K562 (cell line): Measurements from ENCODE around the gene RREB1. TPM values are rescaled to one million over a fixed set of nuclear protein-coding genes. Genes with fewer than 3 reads are reported as not detected.

Experiments used
- ATAC-seq: fragments of 200-7000 bp; cut with Tn5 transposase; 3 replicates; pipeline ENCODE4 v1.9.1; 2020; ENCODE audit warnings: moderate library complexity
- BruUV-seq: library from RNA; stranded (reverse); fragments of 400-500 nt; replicated peaks from 2 replicates; lab custom pipeline; 2021; lab: Mats Ljungman, UMichigan
- CTCF ChIA-PET: fragments of 300-600 bp; formaldehyde crosslinking; extraction: SDS; loops from one replicate; lab custom pipeline; 2021; ENCODE audit warnings: low intra/inter-chr PET ratio; lab: Yijun Ruan, JAX
- POLR2A ChIA-PET: fragments of 300-600, 350-650 bp; sonication (Branson Sonifier 250); formaldehyde crosslinking; extraction: SDS; loops from one replicate; lab custom pipeline; 2021; ENCODE audit warnings: antibody characterized with exemption, inconsistent platforms; lab: Yijun Ruan, JAX
- DNase-seq, 4 experiments: peaks; one replicate each; pipeline versions ENCODE4 v3.0.0 to v3.0.0-alpha.2; 2011 to 2018; ENCODE audit warnings: low spot score in 3 of 4, mixed read lengths in 3 of 4; ENCODE audit errors: extremely low read depth in 1 of 4
- FAIRE-seq: peaks from 2 replicates; lab custom pipeline; 2011; peaks lifted over from hg19 to GRCh38; lab: Jason Lieb, UNC
- H2AFZ ChIP-seq: 2 replicates; pipeline ENCODE4 v1.6.0; 2011; ENCODE audit warnings: low read depth, low read length, control low read depth, inconsistent platforms
- H3K27ac ChIP-seq: fragments of 200-600 bp; 3 replicates; pipeline ENCODE4 v1.8.0; 2011; ENCODE audit warnings: low read depth, mild to moderate bottlenecking, control low read depth, inconsistent platforms, low read length, moderate library complexity, mixed read lengths; ENCODE audit errors: extremely low read depth
- H3K27me3 ChIP-seq, 2 experiments: fragments of 300-600 bp in 1 of 2; 2 replicates in 1 of 2; 3 replicates in 1 of 2; pipeline versions ENCODE4 v1.6.0 to v1.8.0; 2011; ENCODE audit warnings: inconsistent platforms in 2 of 2, low read length in 2 of 2, mild to moderate bottlenecking in 1 of 2, mixed read lengths in 1 of 2, moderate library complexity in 1 of 2; ENCODE audit not compliant: control insufficient read depth in 2 of 2, insufficient read depth in 2 of 2
- H3K36me3 ChIP-seq: fragments of 300-600 bp; 3 replicates; pipeline ENCODE4 v1.8.0; 2011; ENCODE audit warnings: mild to moderate bottlenecking, low read length, inconsistent platforms; ENCODE audit not compliant: control insufficient read depth, insufficient read depth
- H3K4me1 ChIP-seq, 2 experiments: fragments of 200-600 bp in 1 of 2; replicated peaks in 1 of 2; 2 replicates in 1 of 2; 3 replicates in 1 of 2; pipeline versions ENCODE4 v1.5.1 to v1.8.0; 2011; ENCODE audit warnings: inconsistent platforms in 2 of 2, low read length in 2 of 2, mild to moderate bottlenecking in 1 of 2, mixed read lengths in 1 of 2, moderate library complexity in 1 of 2; ENCODE audit not compliant: control insufficient read depth in 2 of 2, insufficient read depth in 2 of 2
- H3K4me2 ChIP-seq: 2 replicates; pipeline ENCODE4 v1.6.1; 2011; ENCODE audit warnings: low read length, control low read depth, inconsistent platforms, mixed read lengths; ENCODE audit not compliant: insufficient read depth
- H3K4me3 ChIP-seq: fragments of 200-600 bp; sonication (generic), shearing (Covaris generic); 2 replicates; pipeline ENCODE4 v1.5.1; 2016; ENCODE audit warnings: control low read depth, inconsistent platforms
- H3K79me2 ChIP-seq: fragments of 200-600 bp; 3 replicates; pipeline ENCODE4 v1.8.0; 2011; ENCODE audit warnings: low read length, inconsistent platforms; ENCODE audit not compliant: control insufficient read depth, insufficient read depth
- H3K9ac ChIP-seq, 2 experiments: 2 replicates each; pipeline versions ENCODE4 v1.6.0 to v1.6.1; 2011; ENCODE audit warnings: low read depth in 2 of 2, low read length in 2 of 2, control low read depth in 1 of 2, inconsistent platforms in 1 of 2, mild to moderate bottlenecking in 1 of 2, mixed read lengths in 1 of 2; ENCODE audit not compliant: insufficient read depth in 1 of 2
- H3K9me1 ChIP-seq: one replicate; pipeline ENCODE4 v1.6.0; 2011; ENCODE audit warnings: inconsistent platforms, mild to moderate bottlenecking, low read length, moderate library complexity; ENCODE audit not compliant: control insufficient read depth, insufficient read depth
- H3K9me3 ChIP-seq: replicated peaks from 2 replicates; pipeline ENCODE4 v1.5.1; 2011; ENCODE audit warnings: low read depth, low read length, inconsistent platforms; ENCODE audit not compliant: control insufficient read depth, insufficient read depth
- H4K20me1 ChIP-seq: replicated peaks from 2 replicates; pipeline ENCODE4 v1.6.1; 2011; ENCODE audit warnings: low read length, inconsistent platforms, mixed read lengths; ENCODE audit not compliant: control insufficient read depth, insufficient read depth
- CTBP1 ChIP-seq: fragments of 450-650 bp; IDR thresholded peaks from 2 replicates; pipeline ENCODE4 v1.6.1; 2016; ENCODE audit warnings: borderline replicate concordance
- GATA2 ChIP-seq: sonication (generic); formaldehyde crosslinking; IDR thresholded peaks from 2 replicates; pipeline ENCODE4 v1.4.0; 2020; ENCODE audit warnings: mild to moderate bottlenecking, missing genetic modification reagents
- GATAD2B ChIP-seq: fragments of 450-650 bp; IDR thresholded peaks from 2 replicates; pipeline ENCODE4 v1.6.1; 2017; ENCODE audit warnings: mild to moderate bottlenecking, borderline replicate concordance
- HNRNPLL ChIP-seq: fragments of 200-400 bp; formaldehyde crosslinking; IDR thresholded peaks from 2 replicates; pipeline ENCODE4 v1.6.1; 2017; ENCODE audit warnings: low read length, low read depth, mild to moderate bottlenecking; ENCODE audit not compliant: poor library complexity, severe bottlenecking
- KAT8 ChIP-seq: fragments of 450-650 bp; IDR thresholded peaks from 2 replicates; pipeline ENCODE4 v1.6.1; 2016; ENCODE audit warnings: low read depth, mild to moderate bottlenecking
- NR2C1 ChIP-seq, 2 experiments: fragments of 450-650 bp; IDR thresholded peaks; 2 replicates each; pipeline ENCODE4 v1.6.1; 2017; ENCODE audit warnings: mild to moderate bottlenecking in 2 of 2, antibody characterized with exemption in 1 of 2, inconsistent platforms in 1 of 2, missing compliant biosample characterization in 1 of 2, missing genetic modification characterization in 1 of 2
- NRF1 ChIP-seq, 2 experiments: fragments of 450-650 bp; IDR thresholded peaks in 1 of 2; conservative IDR thresholded peaks in 1 of 2; 2 replicates each; pipeline ENCODE4 v1.6.1; 2014; ENCODE audit warnings: mild to moderate bottlenecking in 2 of 2
- PHF21A ChIP-seq: fragments of 450-650 bp; IDR thresholded peaks from 2 replicates; pipeline ENCODE4 v1.6.1; 2017; ENCODE audit warnings: low read depth, borderline replicate concordance
- POLR2B ChIP-seq: fragments of 450-650 bp; IDR thresholded peaks from 2 replicates; pipeline ENCODE4 v1.6.1; 2018; ENCODE audit warnings: low read depth; ENCODE audit not compliant: partially characterized antibody
- PYGO2 ChIP-seq: fragments of 450-650 bp; IDR thresholded peaks from 2 replicates; pipeline ENCODE4 v1.6.1; 2016; ENCODE audit warnings: mild to moderate bottlenecking, missing genetic modification characterization, moderate library complexity, missing compliant biosample characterization
- RAD21 ChIP-seq, 2 experiments: fragments of 250-450 bp in 1 of 2; fragments of 450-650 bp in 1 of 2; sonication (Bioruptor Pico) in 1 of 2; formaldehyde crosslinking in 1 of 2; IDR thresholded peaks in 1 of 2; conservative IDR thresholded peaks in 1 of 2; 2 replicates each; pipeline versions ENCODE4 v1.4.0 to v1.8.0; 2020 to 2022; ENCODE audit warnings: mild to moderate bottlenecking in 2 of 2, moderate library complexity in 1 of 2
- RHOXF2B ChIP-seq: fragments of 250-450 bp; sonication (Bioruptor Pico); conservative IDR thresholded peaks from 2 replicates; pipeline ENCODE4 v1.5.1; 2021
- SIN3B ChIP-seq: fragments of 450-650 bp; IDR thresholded peaks from 2 replicates; pipeline ENCODE4 v1.6.1; 2017; ENCODE audit warnings: low read depth, mild to moderate bottlenecking, moderate library complexity
- TAF9B ChIP-seq: fragments of 450-650 bp; IDR thresholded peaks from 2 replicates; pipeline ENCODE4 v1.6.1; 2018; ENCODE audit warnings: mild to moderate bottlenecking; ENCODE audit not compliant: partially characterized antibody
- TBL1XR1 ChIP-seq, 2 experiments: IDR thresholded peaks; 2 replicates each; pipeline ENCODE4 v1.6.1; 2012; ENCODE audit warnings: improper control_type of control experiment in 2 of 2, low read length in 2 of 2, mild to moderate bottlenecking in 1 of 2
- ZBED1 ChIP-seq: IDR thresholded peaks from 2 replicates; pipeline ENCODE4 v1.6.1; 2014
- ZNF324 ChIP-seq: fragments of 250-450 bp; sonication (Bioruptor Pico); IDR thresholded peaks from 2 replicates; pipeline ENCODE4 v1.4.0; 2020; ENCODE audit warnings: mild to moderate bottlenecking
- ZNF584 ChIP-seq: fragments of 200-800 bp; sonication (Bioruptor generic); IDR thresholded peaks from 2 replicates; pipeline ENCODE4 v1.6.1; 2016; ENCODE audit warnings: low read depth, mild to moderate bottlenecking, missing genetic modification characterization, missing compliant biosample characterization
- WGBS: fragments of 100-300 bp; shearing (Covaris generic); methylation state at CpG from one replicate; pipeline ENCODE4 v1.1.6; 2016; ENCODE audit warnings: low coverage, mixed read lengths; ENCODE audit not compliant: insufficient coverage; ENCODE audit errors: missing lambda C conversion rate; 5-methylcytosine and 5-hydroxymethylcytosine counted together
- in situ Hi-C: fragments of 300-500 bp; cut with MboI; formaldehyde crosslinking; loops from 4 replicates; pipeline ENCODE4 v1.15.0; 2018; ENCODE audit warnings: inconsistent platforms, mixed read lengths
- intact Hi-C: fragments of 100-400 bp; cut with micrococcal nuclease; formaldehyde crosslinking; loops from 2 replicates; pipeline ENCODE4 v1.14.2; 2022
- polyA plus RNA-seq, 8 experiments: library from polyadenylated mRNA; depleted of rRNA in 4 of 8; stranded (reverse) in 5 of 8; unstranded in 3 of 8; fragments of >200 nt; fragmentation: Nextera tagmentation in 2 of 8; fragmentation: Illumina TruSeq in 1 of 8; extraction: Ambion mirVana in 2 of 8; extraction: Trizol in 1 of 8; gene quantifications; 2 replicates each; pipeline versions ENCODE4 v1.2.1 to v1.2.3, GENCODE V29; 2011 to 2014; ENCODE audit warnings: inconsistent platforms in 1 of 8, missing spikeins in 1 of 8
- total RNA-seq, 7 experiments: library from RNA; depleted of rRNA in 6 of 7; stranded (reverse); fragments of >200 nt in 6 of 7; fragmentation: Illumina TruSeq in 2 of 7; extraction: Trizol in 2 of 7; gene quantifications; 2 replicates each; pipeline versions ENCODE4 v1.2.1 to v1.2.3, GENCODE V29; 2011 to 2021; ENCODE audit warnings: low replicate concordance in 1 of 7
- TF ChIP-seq, protein P1 (sequence below): IDR thresholded peaks from 2 replicates; pipeline ENCODE4 v1.6.1; 2016; ENCODE audit warnings: missing genetic modification characterization, missing compliant biosample characterization

RREB1 gene
- total and polyA plus RNA-seq, 9 of the 15 experiments (the other 6 are each of a cell fraction or from before 2014, with no cell fraction given), result 3.3 to 64.2 (median 19.3) TPM

GRCh38 chr6:7106752-7107577 lies 796 bp upstream of the RREB1 start:
- under 1% methylated on average over 43 of the region's 66 CpGs for WGBS
- in situ Hi-C loops, result no loop called here
- peak overlapping the region; percentile 89 for H2AFZ ChIP-seq
- H3K36me3 ChIP-seq, result peaks cover 3% of the 10 kb centered on the region; the same call in 2 of the 3 replicates
- H3K4me3 ChIP-seq, result peak overlapping the region; percentile 64
- ATAC-seq (peak; percentile 78), DNase-seq (peak; percentile 87 to 91 (median 88)), FAIRE-seq (peak; percentile 91)
- H3K9me1 ChIP-seq, result no peaks in the 10 kb centered on the region
- H3K4me2 ChIP-seq, result peak overlapping the region; percentile 80
- CTCF ChIA-PET, result interaction anchor here (0.6 to 0.7 kb wide), 2 partner anchors 67 to 126 kb away, joined by 4 to 7 read pairs; no protein-coding TSS in a partner anchor
- no peaks in the 10 kb centered on the region for H3K27me3 ChIP-seq
- intact Hi-C loops, result loop anchor here (1.0 to 5.0 kb wide), 6 partner anchors 34 to 130 kb away; no protein-coding TSS in a partner anchor
- H4K20me1 ChIP-seq, result no peaks in the 10 kb centered on the region; the same call in 1 of the 2 replicates
- H3K9ac ChIP-seq, result peak overlapping the region; percentile 76 to 97
- peaks cover 30 to 34% of the 10 kb centered on the region in 2 experiments for H3K4me1 ChIP-seq
- peaks cover 44% of the 10 kb centered on the region for H3K79me2 ChIP-seq
- H3K9me3 ChIP-seq, result no peaks in the 10 kb centered on the region
- POLR2A ChIA-PET, result interaction anchor here (0.6 to 1.8 kb wide), 14 partner anchors 8 to 982 kb away, joined by 3 to 8 read pairs (median 4); no protein-coding TSS in a partner anchor
- TSS peak; percentile 69 for BruUV-seq
- H3K27ac ChIP-seq, result peak overlapping the region; percentile 92
- no peak for TF ChIP-seq ZNF584 (CRISPR knock-in tag)
- TF ChIP-seq SIN3B, result no peak
- TF ChIP-seq TBL1XR1 (IDR thresholded peaks at IDR 0.05; ENCODE audit: low read length in 2 of 2), result peak in 1 of 2 experiments; percentile 30; a peak in 1 of 4 replicates
- TF ChIP-seq RAD21 (CRISPR knock-in tag; conservative IDR thresholded peaks at IDR 0.05 in 1 of 2, IDR thresholded peaks at IDR 0.05 in 1 of 2), result peak; percentile 41 to 56; a peak in 3 of 4 replicates
- TF ChIP-seq GATAD2B, result 0 out of 2 replicates have a peak, but pooled peaks have one; percentile 21
- no peak for TF ChIP-seq NR2C1 (IDR thresholded peaks at IDR 0.05)
- peak; percentile 11; the same call in 1 of the 2 replicates for TF ChIP-seq NR2C1 (tag; IDR thresholded peaks at IDR 0.05)
- TF ChIP-seq POLR2B, result peak; percentile 46
- TF ChIP-seq ZBED1, result no peak
- TF ChIP-seq HNRNPLL, result peak; percentile 69
- 0 out of 2 replicates have a peak, but pooled peaks have one; percentile 68 for TF ChIP-seq RHOXF2B (CRISPR knock-in tag)
- no peak for TF ChIP-seq PYGO2 (tag)
- peak; percentile 100 for TF ChIP-seq CTBP1
- TF ChIP-seq KAT8, result no peak
- no peak for TF ChIP-seq ZNF324 (CRISPR knock-in tag)
- TF ChIP-seq TAF9B, result peak; percentile 61
- peak in 1 of 2 experiments; percentile 46; a peak in 3 of 4 replicates for TF ChIP-seq NRF1 (conservative IDR thresholded peaks at IDR 0.05 in 1 of 2, IDR thresholded peaks at IDR 0.05 in 1 of 2)
- TF ChIP-seq GATA2 (CRISPR knock-in tag), result peak; percentile 57
- TF ChIP-seq, protein P1, sequence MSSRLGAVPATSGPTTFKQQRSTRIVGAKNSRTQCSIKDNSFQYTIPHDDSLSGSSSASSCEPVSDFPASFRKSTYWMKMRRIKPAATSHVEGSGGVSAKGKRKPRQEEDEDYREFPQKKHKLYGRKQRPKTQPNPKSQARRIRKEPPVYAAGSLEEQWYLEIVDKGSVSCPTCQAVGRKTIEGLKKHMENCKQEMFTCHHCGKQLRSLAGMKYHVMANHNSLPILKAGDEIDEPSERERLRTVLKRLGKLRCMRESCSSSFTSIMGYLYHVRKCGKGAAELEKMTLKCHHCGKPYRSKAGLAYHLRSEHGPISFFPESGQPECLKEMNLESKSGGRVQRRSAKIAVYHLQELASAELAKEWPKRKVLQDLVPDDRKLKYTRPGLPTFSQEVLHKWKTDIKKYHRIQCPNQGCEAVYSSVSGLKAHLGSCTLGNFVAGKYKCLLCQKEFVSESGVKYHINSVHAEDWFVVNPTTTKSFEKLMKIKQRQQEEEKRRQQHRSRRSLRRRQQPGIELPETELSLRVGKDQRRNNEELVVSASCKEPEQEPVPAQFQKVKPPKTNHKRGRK (tag), result no peak
- TF ChIP-seq PHF21A, result 0 out of 2 replicates have a peak, but pooled peaks have one; percentile 5
